Measurements from ENCODE around the gene MCF2L.
"Not testable (repeated sequence)": the region's sequence is repeated elsewhere in the genome, so short reads cannot be mapped to it uniquely, and the experiment has no call there.

Gene MCF2L

DNA sequence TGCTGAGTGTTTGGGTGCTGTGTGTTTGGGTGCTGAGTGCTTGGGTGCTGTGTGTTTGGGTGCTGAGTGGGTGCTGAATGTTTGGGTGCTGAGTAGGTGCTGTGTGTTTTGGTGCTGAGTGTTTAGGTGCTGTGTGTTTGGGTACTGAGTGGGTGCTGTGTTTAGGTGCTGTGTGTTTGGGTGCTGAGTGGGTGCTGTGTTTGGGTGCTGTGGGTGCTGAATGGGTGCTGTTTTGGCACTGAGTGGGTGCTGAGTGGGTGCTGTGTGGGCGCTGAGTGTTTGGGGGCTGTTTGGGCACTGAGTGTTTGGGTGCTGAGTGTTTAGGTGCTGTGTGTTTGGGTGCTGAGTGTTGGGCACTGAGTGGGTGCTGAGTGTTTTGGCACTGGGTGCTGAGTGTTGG, 88.1 kb downstream of the MCF2L start:
- DNase-seq (ENCODE audit: low read depth): no peak
- TF ChIP-seq, protein P1, sequence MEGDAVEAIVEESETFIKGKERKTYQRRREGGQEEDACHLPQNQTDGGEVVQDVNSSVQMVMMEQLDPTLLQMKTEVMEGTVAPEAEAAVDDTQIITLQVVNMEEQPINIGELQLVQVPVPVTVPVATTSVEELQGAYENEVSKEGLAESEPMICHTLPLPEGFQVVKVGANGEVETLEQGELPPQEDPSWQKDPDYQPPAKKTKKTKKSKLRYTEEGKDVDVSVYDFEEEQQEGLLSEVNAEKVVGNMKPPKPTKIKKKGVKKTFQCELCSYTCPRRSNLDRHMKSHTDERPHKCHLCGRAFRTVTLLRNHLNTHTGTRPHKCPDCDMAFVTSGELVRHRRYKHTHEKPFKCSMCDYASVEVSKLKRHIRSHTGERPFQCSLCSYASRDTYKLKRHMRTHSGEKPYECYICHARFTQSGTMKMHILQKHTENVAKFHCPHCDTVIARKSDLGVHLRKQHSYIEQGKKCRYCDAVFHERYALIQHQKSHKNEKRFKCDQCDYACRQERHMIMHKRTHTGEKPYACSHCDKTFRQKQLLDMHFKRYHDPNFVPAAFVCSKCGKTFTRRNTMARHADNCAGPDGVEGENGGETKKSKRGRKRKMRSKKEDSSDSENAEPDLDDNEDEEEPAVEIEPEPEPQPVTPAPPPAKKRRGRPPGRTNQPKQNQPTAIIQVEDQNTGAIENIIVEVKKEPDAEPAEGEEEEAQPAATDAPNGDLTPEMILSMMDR (IDR thresholded peaks at IDR 0.05; ENCODE audit: control insufficient read depth, insufficient read depth, low read depth, low read length, missing control alignments): no peak
- H3K4me3 ChIP-seq (ENCODE audit: control insufficient read depth, low read depth, low read length): no peak overlapping the region

DNA sequence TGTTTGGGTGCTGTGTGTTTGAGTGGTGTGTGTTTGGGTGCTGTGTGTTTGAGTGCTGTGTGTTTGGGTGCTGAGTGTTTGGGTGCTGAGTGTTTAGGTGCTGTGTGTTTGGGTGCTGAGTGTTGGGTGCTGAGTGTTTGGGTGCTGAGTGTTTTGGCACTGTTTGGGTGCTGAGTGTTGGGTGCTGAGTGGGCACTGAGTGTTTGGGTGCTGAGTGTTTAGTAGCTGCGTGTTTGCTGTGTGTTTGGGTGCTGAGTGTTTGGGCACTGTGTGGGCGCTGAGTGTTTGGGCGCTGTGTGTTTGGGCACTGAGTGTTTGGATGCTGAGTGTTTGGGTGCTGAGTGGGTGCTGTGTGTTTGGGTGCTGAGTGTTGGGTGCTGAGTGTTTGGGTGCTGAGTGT, 88.5 kb downstream of the MCF2L start:
- H3K4me3 ChIP-seq (ENCODE audit: control insufficient read depth, low read depth, low read length); DNase-seq (ENCODE audit: low read depth): not testable (repeated sequence)

DNA sequence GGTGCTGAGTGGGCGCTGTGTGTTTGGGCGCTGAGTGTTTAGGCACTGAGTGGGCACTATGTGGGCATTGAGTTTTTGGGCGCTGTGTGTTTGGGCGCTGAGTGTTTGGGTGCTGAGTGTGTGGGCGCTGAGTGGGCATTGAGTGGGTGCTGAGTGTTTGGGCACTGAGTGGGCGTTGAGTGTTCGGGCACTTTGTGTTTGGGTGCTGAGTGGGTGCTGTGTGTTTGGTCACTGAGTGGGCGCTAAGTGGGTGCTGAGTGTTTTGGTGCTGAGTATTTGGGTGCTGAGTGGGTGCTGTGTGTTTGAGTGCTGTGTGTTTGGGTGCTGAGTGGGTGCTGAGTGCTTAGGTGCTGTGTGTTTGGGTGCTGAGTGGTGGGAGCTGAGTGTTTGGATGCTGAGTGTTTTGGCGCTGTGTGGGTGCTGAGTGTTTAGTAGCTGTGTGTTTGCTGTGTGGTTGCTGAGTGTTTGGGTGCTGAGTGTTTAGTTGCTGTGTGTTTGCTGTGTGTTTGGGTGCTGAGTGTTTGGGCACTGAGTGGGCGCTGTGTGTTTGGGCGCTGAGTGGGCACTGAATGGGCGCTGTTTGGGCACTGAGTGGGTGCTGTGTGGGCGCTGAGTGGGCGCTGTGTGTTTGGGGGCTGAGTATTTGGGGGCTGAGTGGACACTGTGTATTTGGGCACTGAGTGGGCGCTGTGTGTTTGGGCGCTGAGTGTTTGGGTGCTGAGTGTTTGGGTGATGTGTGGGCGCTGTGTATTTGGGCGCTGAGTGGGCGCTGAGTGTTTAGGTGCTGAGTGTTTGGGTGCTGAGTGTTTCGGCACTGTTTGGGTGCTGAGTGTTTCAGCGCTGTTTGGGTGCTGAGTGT, 89.3 kb downstream of the MCF2L start:
- no peak for DNase-seq (ENCODE audit: low read depth)
- TF ChIP-seq, protein P1 (IDR thresholded peaks at IDR 0.05; ENCODE audit: control insufficient read depth, insufficient read depth, low read depth, low read length, missing control alignments): no peak
- H3K4me3 ChIP-seq (ENCODE audit: control insufficient read depth, low read depth, low read length): no peak overlapping the region

DNA sequence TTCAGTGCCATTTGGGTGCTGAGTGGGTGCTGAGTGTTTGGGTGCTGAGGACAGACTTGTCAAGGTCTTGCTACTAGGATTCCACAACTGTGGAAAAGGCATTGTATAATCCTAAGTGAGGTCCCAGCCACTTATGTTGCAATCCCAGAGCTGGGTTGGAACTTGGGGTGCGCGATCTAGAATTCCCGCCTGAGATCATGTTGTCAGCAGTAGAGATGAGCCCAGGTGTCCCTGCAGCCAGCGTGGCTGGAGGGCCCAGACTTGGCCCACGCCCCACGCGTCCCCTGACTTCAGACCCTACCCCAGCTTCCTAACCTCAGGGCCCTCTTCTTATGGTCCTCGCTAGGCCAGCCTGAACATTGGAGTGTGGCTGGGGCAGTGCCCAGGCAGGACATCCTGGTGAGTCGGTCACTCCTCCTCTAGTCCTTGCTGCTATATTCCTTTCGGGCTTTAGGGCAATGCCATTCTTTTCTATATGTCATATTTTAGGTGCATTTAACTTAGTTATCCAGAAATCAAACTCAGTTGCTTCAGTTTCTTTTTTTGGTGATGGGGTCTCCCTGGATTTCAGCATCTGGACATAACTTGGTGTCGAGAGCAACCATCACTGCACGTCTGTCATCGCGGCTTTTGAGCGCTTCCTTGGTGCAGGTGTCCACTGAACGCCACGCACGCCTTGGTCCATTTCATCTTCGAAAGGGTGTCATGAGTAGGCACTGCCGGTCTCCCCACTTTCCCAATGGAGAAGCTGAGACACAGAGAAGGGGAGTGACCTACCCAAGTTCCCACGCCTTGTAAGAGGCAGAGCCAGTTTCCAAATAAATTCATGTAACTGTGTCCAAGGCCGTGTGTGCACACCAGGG, 90.2 kb downstream of the MCF2L start:
- TF ChIP-seq, protein P1 (IDR thresholded peaks at IDR 0.05; ENCODE audit: control insufficient read depth, insufficient read depth, low read depth, low read length, missing control alignments): no peak
- no peak overlapping the region for H3K4me3 ChIP-seq (ENCODE audit: control insufficient read depth, low read depth, low read length)
- DNase-seq (ENCODE audit: low read depth): no peak

DNA sequence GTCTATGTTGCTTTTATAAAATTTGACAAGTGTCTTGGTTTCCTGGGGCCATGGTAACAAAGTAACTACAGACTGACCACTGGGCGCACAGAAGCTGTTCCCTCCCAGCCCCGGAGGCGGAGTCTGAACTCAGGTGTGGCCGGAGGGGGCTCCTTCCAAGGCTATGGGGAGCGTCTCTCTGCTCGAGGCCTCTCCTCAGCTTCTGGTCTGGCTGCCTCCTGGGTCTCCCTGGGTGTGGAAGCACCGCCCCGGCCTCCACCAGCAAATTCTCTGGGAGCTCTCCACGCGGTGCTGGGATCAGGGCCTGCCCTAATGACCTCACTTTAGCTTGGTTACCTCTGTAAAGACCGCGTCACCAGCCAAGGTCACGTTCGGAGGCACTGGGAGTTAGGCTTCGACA, 90.9 kb downstream of the MCF2L start:
- no peak overlapping the region for H3K4me3 ChIP-seq (ENCODE audit: control insufficient read depth, low read depth, low read length)
- TF ChIP-seq, protein P1 (IDR thresholded peaks at IDR 0.05; ENCODE audit: control insufficient read depth, insufficient read depth, low read depth, low read length, missing control alignments): no peak
- DNase-seq (ENCODE audit: low read depth): no peak

DNA sequence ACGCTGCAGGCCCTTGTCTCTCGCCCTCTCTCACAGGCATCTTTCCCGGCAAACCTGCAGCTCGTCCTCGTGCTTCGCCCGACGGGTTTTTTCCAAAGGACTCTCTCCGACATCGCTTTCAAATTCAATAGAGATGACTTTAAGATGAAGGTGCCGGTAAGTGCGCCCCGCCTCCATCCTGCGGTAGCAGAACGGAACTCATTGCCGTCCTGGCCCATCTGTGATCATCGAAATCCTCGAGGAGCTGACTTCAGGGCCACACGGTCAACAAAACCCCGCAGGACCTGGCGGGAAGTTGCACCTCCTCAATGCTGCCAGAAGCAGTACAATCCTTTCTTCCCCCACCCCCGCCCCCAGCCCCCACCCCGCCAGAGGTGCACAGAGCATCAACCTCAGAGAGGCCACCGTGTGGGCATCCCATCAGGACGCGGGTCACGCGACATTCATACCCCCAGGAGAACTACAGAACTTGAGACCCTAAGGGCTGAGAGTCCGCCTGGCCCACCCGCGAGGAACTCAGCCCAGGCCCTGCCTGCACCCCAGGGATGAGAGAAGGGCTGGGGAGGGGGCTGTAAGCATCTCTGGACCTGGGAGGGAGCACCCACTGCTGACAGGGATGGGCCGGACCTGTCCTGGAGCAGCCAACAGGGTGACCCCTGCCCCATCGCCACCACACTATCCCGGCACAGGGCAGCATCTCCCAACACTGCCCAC, 91.7 kb downstream of the MCF2L start:
- no peak for DNase-seq (ENCODE audit: low read depth)
- no peak overlapping the region for H3K4me3 ChIP-seq (ENCODE audit: control insufficient read depth, low read depth, low read length)
- TF ChIP-seq, protein P1 (IDR thresholded peaks at IDR 0.05; ENCODE audit: control insufficient read depth, insufficient read depth, low read depth, low read length, missing control alignments): no peak
